IPS-NIHi7 (cell line): Measurements from ENCODE around the gene HIP1.
"Not testable (repeated sequence)": the region's sequence is repeated elsewhere in the genome, so short reads cannot be mapped to it uniquely, and the experiment has no call there.

Experiments used
- DNase-seq: peaks from one replicate; pipeline ENCODE4 v3.0.0; 2012; ENCODE audit warnings: mixed read lengths; ENCODE audit errors: extremely low spot score

HIP1 gene

DNA sequence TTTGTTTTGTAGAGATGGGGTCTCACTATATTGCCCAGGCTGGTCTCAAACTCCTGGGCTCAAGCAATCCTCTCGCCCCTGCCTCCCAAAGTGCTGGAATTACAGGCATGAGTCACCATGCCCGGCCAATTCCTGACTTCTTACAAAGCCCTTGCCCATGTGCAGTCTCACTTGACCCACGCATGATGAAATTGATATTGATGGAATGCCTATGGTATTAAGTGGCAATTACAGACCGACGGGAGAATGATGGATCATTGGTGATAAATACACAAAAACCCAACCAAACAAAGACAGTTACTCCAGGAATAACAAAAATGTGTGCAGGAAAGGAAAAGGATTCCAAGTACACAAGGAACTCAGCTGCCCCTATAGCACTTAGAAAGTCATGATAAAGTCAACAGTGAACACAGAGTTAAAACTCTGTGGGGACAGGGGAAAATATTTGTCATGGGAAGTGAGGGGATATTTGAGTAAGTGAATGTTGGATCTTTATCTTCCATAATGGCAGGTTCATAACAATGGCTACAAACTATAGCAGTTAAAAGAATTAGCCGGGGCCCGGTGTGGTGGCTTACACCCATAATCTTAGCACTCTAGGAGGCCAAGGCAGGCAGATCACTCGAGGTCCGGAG, 21.6 kb downstream of the HIP1 start:
- DNase-seq = no peak

DNA sequence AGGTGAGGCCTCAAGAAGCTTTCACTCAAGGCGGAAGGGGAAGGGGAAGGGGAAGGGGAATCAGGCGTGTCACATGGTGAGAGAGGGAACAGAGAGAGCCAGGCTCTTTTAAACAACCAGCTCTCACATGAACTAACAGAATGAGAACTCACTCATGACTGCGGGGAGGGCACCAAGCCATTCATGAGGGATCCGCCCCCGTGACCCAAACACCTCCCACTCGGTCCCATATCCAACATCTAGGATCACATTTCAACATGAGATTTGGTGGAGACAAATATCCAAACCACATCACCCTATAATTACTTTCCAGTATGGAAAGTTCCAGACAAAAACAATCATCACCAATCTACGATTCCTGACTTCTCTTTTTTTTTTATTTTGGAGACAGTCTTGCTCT, 22.9 kb downstream of the HIP1 start:
- DNase-seq = no peak

DNA sequence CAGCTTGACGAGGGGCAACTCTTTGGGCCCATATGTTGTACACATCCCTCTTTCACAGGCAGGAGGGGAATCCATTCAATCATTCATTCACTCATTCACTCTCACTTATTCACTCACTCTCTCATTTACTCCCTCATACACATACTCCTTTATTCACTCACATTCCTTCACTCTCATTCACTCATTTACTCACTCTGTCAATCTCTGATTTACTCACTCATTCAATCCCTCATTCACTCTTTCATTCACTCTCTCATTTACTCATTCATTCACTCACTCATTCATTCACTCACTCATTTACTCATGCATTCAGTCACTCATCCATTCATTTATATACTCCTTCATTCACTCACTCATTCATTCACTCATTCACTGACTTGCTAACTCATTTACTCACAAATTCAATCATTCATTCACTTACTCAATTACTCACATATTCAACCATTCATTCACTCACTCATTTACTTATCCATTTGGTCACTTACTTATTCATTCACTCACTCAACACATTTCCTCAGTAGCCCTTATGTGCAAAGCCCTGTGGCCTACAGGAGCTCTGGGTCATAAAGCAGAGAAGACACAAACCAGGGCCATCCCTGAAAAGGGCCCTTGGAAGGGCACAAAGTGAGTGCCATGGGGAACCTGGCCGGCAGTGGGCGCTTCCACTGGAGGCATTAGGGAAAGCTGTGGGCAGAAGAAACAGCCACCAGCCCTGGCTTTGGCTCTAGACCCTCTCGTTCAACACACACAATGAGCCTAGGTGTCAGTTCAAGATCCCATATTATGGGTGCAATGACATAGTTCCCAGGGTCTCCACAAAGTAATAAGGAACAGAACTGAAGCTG, 26.0 kb downstream of the HIP1 start:
- no peak for DNase-seq

GRCh38 chr7:75711656-75712514, 26.9 kb downstream of the HIP1 start:
- DNase-seq = no peak

- DNase-seq = no peak
Measured at GRCh38 chr7:75711076-75711475, 27.7 kb downstream of the HIP1 start.

DNA sequence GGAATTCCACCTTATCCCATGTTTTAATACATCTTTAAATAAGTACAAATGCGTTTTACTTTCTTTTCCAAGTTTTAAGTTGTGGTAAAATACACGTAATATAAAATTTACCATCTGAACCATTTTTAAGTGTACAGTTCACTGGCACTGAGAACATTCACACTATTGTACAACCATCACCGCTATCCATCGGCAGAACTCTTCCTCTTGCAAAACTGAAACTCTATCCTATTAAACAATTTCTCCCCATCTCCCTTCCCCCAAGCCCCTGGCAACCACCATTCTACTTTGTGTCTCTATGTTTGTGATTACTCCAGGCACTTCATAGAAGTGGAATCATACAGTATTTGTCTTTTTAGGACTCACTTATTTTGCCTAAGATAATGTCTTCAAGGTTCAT, 33.8 kb downstream of the HIP1 start:
- DNase-seq = no peak

DNA sequence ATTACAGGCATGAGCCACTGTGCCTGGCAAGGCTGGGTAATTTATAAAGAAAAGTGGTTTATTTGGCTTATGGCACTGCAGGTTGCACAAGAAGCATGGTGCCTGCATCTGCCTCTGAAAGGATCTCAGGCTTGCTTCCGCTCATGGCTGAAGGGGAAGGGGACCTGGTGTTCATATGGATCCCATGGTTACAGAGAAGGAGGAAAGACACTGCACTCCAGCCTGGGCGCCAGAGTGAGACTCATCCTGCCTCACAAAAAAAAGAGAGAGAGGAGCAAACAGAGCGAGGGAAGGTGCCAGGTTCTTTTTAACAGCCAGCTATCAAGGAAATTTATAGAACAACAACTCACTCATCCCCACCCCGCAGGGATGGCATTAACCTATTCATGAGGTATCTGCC, 36.2 kb downstream of the HIP1 start:
- no peak for DNase-seq

- DNase-seq = no peak
Measured at GRCh38 chr7:75699993-75700392, 38.7 kb downstream of the HIP1 start.

DNA sequence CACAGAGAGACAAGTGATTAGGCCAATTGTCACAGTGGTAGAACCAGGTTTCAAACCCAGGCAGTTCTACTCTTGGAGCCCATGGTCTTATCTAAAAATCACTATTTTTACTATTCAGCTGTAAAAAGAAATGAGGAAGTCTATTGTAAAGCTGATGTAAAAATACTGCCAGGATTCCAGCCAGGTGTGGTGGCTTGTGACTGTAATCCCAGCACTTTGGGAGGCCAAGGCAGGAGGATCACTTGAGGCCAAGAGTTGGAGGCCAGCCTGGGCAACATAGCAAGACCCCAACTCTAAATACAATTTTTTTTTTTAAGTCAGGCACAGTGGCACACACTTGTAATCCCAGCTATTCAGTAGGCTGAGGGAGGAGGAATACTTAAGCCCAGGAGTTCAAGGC, 40.4 kb downstream of the HIP1 start:
- no peak for DNase-seq

GRCh38 chr7:75696263-75697037, 42.3 kb downstream of the HIP1 start:
- DNase-seq = no peak

DNA sequence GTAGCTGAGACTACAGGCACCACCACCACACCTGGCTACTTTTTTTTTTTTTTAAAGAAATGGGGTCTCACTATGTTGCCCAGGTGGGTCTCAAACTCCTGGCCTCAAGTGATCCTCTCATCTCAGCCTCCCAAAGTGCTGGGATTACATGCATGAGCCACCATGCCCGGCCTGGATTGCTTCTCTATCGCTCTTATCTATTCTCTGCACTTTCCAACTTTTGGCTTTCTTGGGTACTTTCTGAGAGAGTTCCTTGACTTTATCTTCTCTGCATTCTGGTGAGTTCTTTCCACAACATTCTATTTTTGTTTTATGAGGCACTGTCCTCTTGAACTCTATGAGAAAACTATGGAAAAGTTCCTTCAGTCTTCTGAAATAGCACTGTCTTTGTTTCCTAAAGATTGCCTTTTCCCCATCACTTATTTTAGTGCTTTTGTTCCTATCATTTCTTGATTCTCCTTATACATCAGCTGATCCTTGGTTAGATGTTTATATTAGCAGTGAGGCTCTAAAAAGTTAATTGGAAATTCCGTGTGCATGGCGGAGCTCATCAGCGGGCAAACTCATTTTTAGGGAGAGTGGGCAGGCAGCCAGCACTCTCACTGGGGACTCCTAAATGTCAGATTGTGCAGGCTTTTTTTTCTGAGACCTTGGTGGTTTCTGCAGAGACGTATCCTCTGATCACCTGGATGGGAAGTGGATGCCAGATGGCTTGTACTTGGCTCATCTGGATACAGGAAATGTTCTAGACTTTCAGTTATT, 43.9 kb downstream of the HIP1 start:
- DNase-seq = no peak

DNA sequence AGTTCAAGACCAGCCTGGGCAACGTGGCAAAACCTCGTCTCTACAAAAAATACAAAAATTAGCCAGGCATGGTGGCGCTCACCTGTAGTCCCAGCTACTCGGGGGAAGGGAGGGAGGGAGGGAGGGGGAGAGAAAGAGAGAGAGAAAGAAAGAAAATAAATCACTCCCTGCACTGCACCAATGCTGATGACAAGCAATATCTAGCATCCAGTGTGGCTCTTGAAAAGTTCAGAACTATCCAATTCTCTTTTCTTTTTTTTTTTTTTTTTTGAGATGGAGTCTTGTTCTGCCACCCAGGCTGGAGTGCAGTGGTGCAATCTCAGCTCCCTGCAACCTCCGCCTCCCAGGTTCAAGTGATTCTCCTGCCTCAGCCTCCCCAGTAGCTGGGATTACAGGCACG, 45.1 kb downstream of the HIP1 start:
- DNase-seq = not testable (repeated sequence)

GRCh38 chr7:75691793-75692543, 46.8 kb downstream of the HIP1 start:
- DNase-seq = no peak

DNA sequence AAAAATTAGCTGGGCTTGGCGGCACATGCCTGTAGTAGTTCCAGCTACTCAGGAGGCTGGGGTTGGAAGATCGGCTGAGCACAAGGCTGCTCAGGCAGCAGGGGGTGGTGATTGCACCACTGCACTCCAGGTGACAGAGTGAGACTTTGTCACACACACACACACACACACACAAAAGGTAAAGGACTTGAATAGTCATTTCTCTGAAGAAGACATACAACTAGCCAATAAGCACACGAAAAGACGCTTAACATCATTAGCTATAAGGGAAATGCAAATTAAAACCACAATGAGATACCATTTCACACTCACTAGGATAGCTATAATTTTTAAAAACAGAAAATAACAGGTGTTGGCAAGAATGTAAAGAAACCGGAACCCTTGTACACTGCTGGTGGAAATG, 48.6 kb downstream of the HIP1 start:
- no peak for DNase-seq

DNA sequence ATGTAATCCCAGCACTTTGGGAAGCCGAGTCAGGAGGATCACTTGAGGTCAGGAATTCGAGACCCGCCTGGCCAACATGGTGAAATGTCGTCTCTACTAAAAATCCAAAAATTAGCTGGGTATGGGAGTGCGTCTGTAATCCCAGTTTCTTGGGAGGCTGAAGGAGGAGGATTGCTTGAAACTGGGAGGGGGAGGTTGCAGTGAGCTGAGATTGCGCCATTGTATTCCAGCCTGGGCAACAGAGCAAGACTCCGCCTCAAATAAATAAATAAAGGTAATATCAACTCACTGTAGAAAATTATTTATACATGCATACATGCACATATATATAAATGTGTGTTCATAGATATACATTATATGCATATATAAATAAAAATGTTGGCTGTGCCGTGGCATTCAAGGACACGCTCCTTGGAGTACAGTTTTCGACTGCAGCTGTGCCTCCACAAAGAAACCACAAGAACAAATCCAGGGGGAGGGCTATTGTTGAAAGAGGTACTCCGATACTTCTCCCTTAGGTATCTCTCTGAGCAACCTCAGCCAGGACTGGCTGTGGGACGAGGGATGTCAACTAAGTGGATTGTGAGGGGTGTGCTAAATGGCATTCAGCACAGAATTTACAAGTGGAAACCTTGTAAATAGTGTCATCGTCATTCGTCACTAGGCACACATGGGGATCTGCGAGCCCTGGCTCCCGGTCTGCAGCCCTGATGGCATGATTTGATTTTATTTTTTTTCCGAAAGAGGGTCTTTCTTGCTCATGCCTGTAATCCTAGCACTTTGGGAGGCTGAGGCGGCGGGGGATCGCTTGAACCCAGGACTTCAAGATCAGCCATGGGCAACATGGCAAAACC, 49.3 kb downstream of the HIP1 start:
- DNase-seq = no peak

- no peak for DNase-seq
Measured at GRCh38 chr7:75688200-75689136, 50.3 kb downstream of the HIP1 start.

GRCh38 chr7:75687246-75688088, 51.3 kb downstream of the HIP1 start:
- no peak for DNase-seq
